Liver (tissue), 9 donors: ENCODE data around the gene TBC1D28. TPM values are rescaled to one million over a fixed set of nuclear protein-coding genes. Genes with fewer than 3 reads are reported as not detected.
"Not testable (repeated sequence)": the region's sequence is repeated elsewhere in the genome, so short reads cannot be mapped to it uniquely, and the experiment has no call there.

Experiments used
- DNase-seq: peaks from one replicate; pipeline ENCODE4 v3.0.0-alpha.2; 2017; ENCODE audit warnings: low spot score
- H3K27ac ChIP-seq, 2 donors: one replicate each; pipeline ENCODE4 v1.7.0; 2013; ENCODE audit warnings: inconsistent platforms in 2 of 2, low read length in 2 of 2, control low read depth in 1 of 2, low read depth in 1 of 2, mild to moderate bottlenecking in 1 of 2
- H3K27me3 ChIP-seq, 4 donors: one replicate each; pipeline versions ENCODE4 v1.6.1 to v1.7.0; 2013; ENCODE audit warnings: low read length in 3 of 4, inconsistent platforms in 1 of 4, mild to moderate bottlenecking in 1 of 4, moderate library complexity in 1 of 4; ENCODE audit not compliant: control insufficient read depth in 4 of 4, insufficient read depth in 4 of 4
- H3K36me3 ChIP-seq, 4 donors: one replicate each; pipeline versions ENCODE4 v1.6.1 to v1.7.0; 2013; ENCODE audit warnings: low read length in 3 of 4, mild to moderate bottlenecking in 3 of 4, low read depth in 1 of 4, moderate library complexity in 1 of 4; ENCODE audit not compliant: control insufficient read depth in 4 of 4, insufficient read depth in 3 of 4
- H3K4me1 ChIP-seq, 4 donors: one replicate each; pipeline versions ENCODE4 v1.6.1 to v1.7.0; 2013; ENCODE audit warnings: low read length in 3 of 4, mild to moderate bottlenecking in 3 of 4, moderate library complexity in 1 of 4; ENCODE audit not compliant: control insufficient read depth in 4 of 4, insufficient read depth in 4 of 4
- H3K4me3 ChIP-seq, 3 donors: one replicate each; pipeline versions ENCODE4 v1.6.1 to v1.7.0; 2013; ENCODE audit warnings: low read length in 3 of 3, control low read depth in 1 of 3, low read depth in 1 of 3, mild to moderate bottlenecking in 1 of 3
- H3K9ac ChIP-seq, 2 donors: one replicate each; pipeline ENCODE4 v1.7.0; 2013; ENCODE audit warnings: low read length in 2 of 2, mild to moderate bottlenecking in 2 of 2, moderate library complexity in 2 of 2, control low read depth in 1 of 2, low read depth in 1 of 2
- H3K9me3 ChIP-seq, 4 donors: one replicate each; pipeline versions ENCODE4 v1.6.1 to v1.7.0; 2013; ENCODE audit warnings: low read length in 3 of 4; ENCODE audit not compliant: control insufficient read depth in 4 of 4
- GABPA ChIP-seq, 2 donors: IDR thresholded peaks in 1 of 2; conservative IDR thresholded peaks in 1 of 2; 2 replicates each; pipeline ENCODE4 v1.6.1; 2016; ENCODE audit warnings: antibody characterized with exemption in 2 of 2, mild to moderate bottlenecking in 1 of 2, moderate library complexity in 1 of 2
- YY1 ChIP-seq: IDR thresholded peaks from 2 replicates; pipeline ENCODE4 v1.6.1; 2016; ENCODE audit warnings: antibody characterized with exemption, mild to moderate bottlenecking
- WGBS: extraction: QIAGEN DNeasy Blood & Tissue Kit; methylation state at CpG from one replicate; pipeline ENCODE4 v1.1.7; 2013; 5-methylcytosine and 5-hydroxymethylcytosine counted together
- polyA plus RNA-seq, 2 donors: library from polyadenylated mRNA; stranded (reverse) in 1 of 2; unstranded in 1 of 2; fragments of 200-250 nt in 1 of 2; fragments of >200 nt in 1 of 2; fragmentation: Nextera tagmentation in 1 of 2; extraction: Ambion mirVana in 1 of 2; gene quantifications; one replicate each; pipeline versions ENCODE4 v1.2.1 to v1.2.3, GENCODE V29; 2013 to 2015
- total RNA-seq, 2 donors: library from RNA; depleted of rRNA; stranded (reverse); fragments of >200 nt; gene quantifications; one replicate each; pipeline ENCODE4 v1.2.3, GENCODE V29; 2014
- TF ChIP-seq, protein P1 (sequence below): IDR thresholded peaks from 2 replicates; pipeline ENCODE4 v1.6.1; 2016; ENCODE audit warnings: antibody characterized with exemption
- TF ChIP-seq, protein P2 (sequence below): IDR thresholded peaks from 2 replicates; pipeline ENCODE4 v1.6.1; 2016; ENCODE audit warnings: antibody characterized with exemption
- donor health status: healthy.
- donor health status: healthy.
- donor health status: healthy.
- donor health status: healthy.
- donor health status: healthy.

TBC1D28 gene
- total RNA-seq (not detected), polyA plus RNA-seq (not detected)

DNA sequence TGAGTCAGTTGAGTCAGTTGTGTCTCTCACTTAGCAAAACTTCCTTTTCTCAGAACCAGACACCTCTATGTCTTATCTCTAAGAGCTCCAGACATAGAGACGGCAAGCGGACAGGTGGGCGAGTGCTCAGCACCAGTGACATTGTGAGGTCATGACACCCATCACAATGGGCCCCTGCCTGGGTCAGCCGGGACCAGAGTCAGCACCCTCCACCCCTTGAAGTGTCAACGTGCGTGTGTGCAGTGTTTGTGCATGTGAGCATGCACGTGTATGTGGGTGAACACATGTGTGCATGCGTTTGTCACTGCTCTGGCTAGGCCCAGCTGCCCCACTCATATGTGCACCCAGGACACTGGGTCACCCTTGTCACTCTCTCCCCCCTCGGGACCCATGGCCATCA, at the start of gene TBC1D28:
Gene TBC1D28 (minus strand): TSS at position 101 of the 400 bp plus-strand sequence. CDS start 3,039 bp downstream, outside the sequence.
- not testable (repeated sequence) for H3K27me3 ChIP-seq, H3K9me3 ChIP-seq, DNase-seq, H3K4me3 ChIP-seq, H3K27ac ChIP-seq, H3K9ac ChIP-seq, H3K4me1 ChIP-seq, H3K36me3 ChIP-seq
- WGBS: 91% methylated on average over 9 of the region's 9 CpGs

DNA sequence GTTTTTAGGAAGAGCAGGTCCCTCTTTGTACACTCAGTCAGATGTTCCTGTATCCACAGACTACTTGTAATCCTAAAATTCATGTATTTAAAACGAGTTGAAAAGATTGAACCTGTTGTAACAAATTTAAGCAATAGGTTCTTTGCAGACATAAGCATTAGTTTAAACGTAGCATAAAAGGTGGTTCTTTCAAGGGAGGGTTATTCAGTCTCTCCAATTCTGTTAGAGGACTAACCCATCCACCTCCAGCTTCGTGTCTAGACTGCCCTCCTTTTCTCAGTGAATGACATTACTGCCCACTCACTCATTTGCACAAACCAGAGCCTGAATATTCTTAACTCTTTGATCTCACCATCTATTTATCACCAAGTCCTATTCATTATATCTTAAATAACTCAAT, 38.5 kb upstream of the TBC1D28 start:
- peak overlapping the region in 2 of 3 donors; percentile 49 to 65 for H3K4me3 ChIP-seq
- peak overlapping the region in 1 of 2 donors; percentile 6 for H3K9ac ChIP-seq

DNA sequence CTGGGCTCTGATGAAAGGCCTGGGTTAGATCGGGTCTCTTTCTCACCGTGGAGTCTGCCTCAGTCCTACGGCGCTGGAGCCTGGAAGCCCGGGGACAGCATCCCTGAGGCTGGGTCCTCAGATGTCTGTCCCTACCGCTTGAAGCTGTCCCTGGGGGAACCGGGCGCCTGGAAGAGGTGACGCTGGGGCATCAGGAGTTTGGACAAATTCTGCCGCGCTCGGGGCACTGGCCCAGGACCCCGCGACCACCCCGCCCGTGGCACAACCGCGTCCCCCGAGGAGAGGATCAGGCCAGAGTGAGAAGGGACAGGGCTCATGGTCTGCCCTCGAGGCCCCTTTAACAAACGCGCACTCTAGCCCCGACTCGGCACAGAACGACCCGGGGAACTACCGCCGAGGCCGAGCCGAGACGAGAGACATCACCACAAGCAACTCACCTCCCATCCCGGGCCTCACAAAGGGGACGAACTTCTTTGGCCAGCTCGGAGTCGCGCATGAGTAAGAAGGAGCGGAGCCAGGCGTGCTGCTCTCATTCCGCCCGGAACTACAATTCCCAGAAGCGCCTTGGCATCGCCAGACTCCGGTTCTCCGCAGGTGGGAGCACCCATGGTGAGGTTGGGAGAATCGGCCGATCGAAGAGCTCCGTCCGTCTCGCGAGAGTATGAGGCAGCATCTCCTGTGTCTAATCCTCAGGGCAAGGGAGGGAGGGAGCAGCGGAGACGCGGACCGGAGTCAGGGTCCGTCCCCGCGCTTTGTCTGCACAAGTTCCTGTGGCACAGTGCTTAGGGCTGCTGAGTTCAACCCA, 37.8 kb upstream of the TBC1D28 start, which contains the start of gene FOXO3B:
Gene FOXO3B (minus strand): TSS at position 548 of the 805 bp plus-strand sequence. CDS start 663 bp downstream, outside the sequence.
- H3K9ac ChIP-seq: peak within 1 kb of the TSS in 1 of 2 donors; percentile 6
- not testable (repeated sequence) for H3K4me1 ChIP-seq, H3K27ac ChIP-seq, H3K9me3 ChIP-seq, H3K36me3 ChIP-seq, H3K27me3 ChIP-seq
- TF ChIP-seq, protein P1, sequence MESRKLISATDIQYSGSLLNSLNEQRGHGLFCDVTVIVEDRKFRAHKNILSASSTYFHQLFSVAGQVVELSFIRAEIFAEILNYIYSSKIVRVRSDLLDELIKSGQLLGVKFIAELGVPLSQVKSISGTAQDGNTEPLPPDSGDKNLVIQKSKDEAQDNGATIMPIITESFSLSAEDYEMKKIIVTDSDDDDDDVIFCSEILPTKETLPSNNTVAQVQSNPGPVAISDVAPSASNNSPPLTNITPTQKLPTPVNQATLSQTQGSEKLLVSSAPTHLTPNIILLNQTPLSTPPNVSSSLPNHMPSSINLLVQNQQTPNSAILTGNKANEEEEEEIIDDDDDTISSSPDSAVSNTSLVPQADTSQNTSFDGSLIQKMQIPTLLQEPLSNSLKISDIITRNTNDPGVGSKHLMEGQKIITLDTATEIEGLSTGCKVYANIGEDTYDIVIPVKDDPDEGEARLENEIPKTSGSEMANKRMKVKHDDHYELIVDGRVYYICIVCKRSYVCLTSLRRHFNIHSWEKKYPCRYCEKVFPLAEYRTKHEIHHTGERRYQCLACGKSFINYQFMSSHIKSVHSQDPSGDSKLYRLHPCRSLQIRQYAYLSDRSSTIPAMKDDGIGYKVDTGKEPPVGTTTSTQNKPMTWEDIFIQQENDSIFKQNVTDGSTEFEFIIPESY: peak; percentile 98
- TF ChIP-seq, protein P2, sequence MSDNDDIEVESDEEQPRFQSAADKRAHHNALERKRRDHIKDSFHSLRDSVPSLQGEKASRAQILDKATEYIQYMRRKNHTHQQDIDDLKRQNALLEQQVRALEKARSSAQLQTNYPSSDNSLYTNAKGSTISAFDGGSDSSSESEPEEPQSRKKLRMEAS: peak; percentile 23
- TF ChIP-seq YY1 (peak; percentile 39), GABPA (IDR thresholded peaks at IDR 0.05 in 1 of 2, conservative IDR thresholded peaks at IDR 0.05 in 1 of 2) (peak in 1 of 2 donors; percentile 68)
- H3K4me3 ChIP-seq: peak within 1 kb of the TSS in 2 of 3 donors; percentile 49 to 65
- WGBS: under 1% methylated on average over 54 of the region's 58 CpGs
- DNase-seq: peak; percentile 68

More for the DNA sequence above, 38.5 kb upstream of the TBC1D28 start:
- not testable (repeated sequence) for H3K27me3 ChIP-seq, H3K4me1 ChIP-seq, H3K36me3 ChIP-seq, DNase-seq, H3K27ac ChIP-seq, H3K9me3 ChIP-seq
- WGBS: 7% methylated on average over 3 of the region's 3 CpGs

DNA sequence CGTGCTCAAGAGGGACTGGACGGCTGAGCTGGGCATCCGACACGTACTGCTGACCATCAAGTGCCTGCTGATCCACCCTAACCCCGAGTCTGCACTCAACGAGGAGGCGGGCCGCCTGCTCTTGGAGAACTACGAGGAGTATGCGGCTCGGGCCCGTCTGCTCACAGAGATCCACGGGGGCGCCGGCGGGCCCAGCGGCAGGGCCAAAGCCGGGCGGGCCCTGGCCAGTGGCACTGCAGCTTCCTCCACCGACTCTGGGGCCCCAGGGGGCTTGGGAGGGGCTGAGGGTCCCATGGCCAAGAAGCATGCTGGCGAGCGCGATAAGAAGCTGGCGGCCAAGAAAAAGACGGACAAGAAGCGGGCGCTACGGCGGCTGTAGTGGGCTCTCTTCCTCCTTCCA, 33.2 kb upstream of the TBC1D28 start:
- not testable (repeated sequence) for H3K9ac ChIP-seq, H3K27me3 ChIP-seq, H3K4me3 ChIP-seq, DNase-seq, H3K36me3 ChIP-seq, H3K27ac ChIP-seq, H3K4me1 ChIP-seq, H3K9me3 ChIP-seq
- 97% methylated on average over 29 of the region's 29 CpGs for WGBS

DNA sequence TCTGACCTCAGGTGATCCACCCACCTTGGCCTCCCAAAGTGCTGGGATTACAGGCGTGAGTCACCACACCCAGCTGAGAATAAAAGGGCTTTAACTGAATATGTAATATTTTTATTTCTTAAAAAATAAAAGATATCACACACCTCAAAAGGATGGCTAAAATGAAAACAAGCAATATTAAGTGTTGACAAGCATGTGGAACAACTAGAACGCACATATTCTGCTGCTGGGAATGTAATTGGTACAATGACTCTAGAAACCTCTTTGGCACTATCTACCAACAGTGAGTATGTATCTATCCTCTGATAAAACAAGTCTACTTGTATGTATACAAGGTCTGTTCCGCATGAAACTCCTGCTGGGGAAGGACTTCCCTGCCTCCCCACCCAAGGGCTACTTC, 32.7 kb upstream of the TBC1D28 start:
- H3K4me3 ChIP-seq, H3K36me3 ChIP-seq, H3K27me3 ChIP-seq, H3K9ac ChIP-seq, H3K4me1 ChIP-seq, H3K9me3 ChIP-seq, DNase-seq, H3K27ac ChIP-seq: not testable (repeated sequence)
- 99% methylated on average over 3 of the region's 3 CpGs for WGBS

DNA sequence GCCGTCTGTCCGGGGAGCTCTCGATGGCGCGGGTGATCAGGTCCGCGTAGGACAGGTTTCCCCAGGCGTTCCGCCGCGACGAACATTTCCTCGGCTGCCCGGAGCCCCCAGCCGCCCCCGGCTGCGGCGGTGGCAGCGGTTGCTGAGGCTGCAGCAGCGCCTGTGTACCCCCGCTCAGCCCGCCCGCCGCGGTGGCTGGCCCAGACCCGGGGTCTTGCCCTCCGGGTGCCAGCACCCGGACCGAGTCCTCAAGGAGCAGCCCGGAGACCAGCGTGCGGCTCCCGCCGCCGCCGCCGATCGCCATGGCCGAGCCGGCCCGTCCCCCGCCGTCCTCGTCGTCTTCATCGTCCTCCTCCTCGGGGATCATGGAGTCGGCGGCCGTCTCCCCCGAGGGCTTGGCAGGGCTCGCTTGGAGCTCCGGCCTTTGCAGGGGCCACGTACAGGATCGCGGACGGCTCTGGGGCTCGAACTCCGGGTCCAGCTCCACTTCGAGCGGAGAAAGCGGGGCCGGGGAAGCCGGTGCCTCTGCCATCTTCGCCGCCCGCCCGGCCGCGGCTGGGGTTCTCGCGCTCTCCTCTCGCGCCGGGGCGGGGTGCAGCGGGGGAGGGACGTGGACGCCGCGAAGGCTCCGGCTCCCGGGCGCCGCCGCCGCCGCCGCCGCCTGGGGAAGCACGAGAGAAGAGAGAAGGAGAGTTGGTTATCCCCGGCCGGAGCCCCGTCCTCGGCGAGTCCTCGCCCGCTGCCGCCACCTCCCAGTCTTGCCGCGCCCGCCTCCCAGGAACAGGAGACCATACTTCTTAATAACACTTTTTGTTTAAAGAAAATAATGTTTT, 28.4 kb upstream of the TBC1D28 start:
- not testable (repeated sequence) for DNase-seq, H3K9me3 ChIP-seq, H3K27me3 ChIP-seq, H3K9ac ChIP-seq, H3K36me3 ChIP-seq, H3K4me3 ChIP-seq, H3K4me1 ChIP-seq, H3K27ac ChIP-seq
- 96% methylated on average over 82 of the region's 102 CpGs for WGBS

DNA sequence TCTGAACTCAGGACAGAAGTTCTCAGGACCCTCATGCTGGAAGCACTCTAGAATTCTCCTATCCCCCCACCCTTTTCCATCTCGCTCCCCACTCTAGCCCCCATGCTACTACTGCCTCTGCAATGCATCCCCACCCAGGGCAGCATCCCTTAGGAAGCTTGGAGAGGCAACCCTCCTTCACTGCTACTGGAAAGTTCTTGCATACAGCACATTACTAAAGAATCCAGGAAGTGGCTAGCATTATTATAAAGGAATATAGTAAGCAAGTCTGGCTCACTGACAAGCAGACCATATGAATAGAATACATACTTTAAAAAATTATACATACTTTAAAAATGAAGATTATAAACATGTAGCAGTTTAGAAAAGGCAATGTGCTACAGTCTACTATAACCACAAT, 24.4 kb upstream of the TBC1D28 start:
- not testable (repeated sequence) for DNase-seq, H3K4me3 ChIP-seq, H3K27ac ChIP-seq, H3K9ac ChIP-seq, H3K9me3 ChIP-seq, H3K36me3 ChIP-seq, H3K4me1 ChIP-seq, H3K27me3 ChIP-seq
- 100% methylated on average over 1 of the region's 1 CpG for WGBS
